GM12878 (cell line): Measurements from ENCODE around the gene GPR39. TPM values are rescaled to one million over a fixed set of nuclear protein-coding genes. Genes with fewer than 3 reads are reported as not detected.

Experiments used
- ATAC-seq: fragments of 200-7000 bp; cut with Tn5 transposase; 3 replicates; pipeline ENCODE4 v1.9.1; 2020; ENCODE audit warnings: mild to moderate bottlenecking, moderate library complexity
- BruUV-seq: library from RNA; stranded (reverse); fragments of 400-500 nt; replicated peaks from 2 replicates; lab custom pipeline; 2021; lab: Mats Ljungman, UMichigan
- CTCF ChIA-PET: fragments of 300-600 bp; sonication (Branson Sonifier 250); formaldehyde crosslinking; extraction: SDS; loops from one replicate; lab custom pipeline; 2021; ENCODE audit warnings: inconsistent platforms; lab: Yijun Ruan, JAX
- POLR2A ChIA-PET: fragments of 350-600 bp; formaldehyde crosslinking; extraction: SDS; loops from one replicate; lab custom pipeline; 2021; ENCODE audit warnings: inconsistent platforms; lab: Charles Lee
- RAD21 ChIA-PET: fragments of 300-600 bp; sonication (Branson Sonifier 250); formaldehyde crosslinking; loops from one replicate; lab custom pipeline; 2023; ENCODE audit warnings: antibody characterized with exemption; ENCODE audit not compliant: unreplicated experiment; lab: Charles Lee
- SMC1A ChIA-PET: fragments of 300-600 bp; sonication (Branson Sonifier 250); formaldehyde crosslinking; loops from one replicate; lab custom pipeline; 2023; ENCODE audit not compliant: unreplicated experiment, uncharacterized antibody; lab: Charles Lee
- DNase-seq: peaks from one replicate; pipeline ENCODE4 v3.0.0-alpha.2; 2011; ENCODE audit warnings: low read depth, low spot score
- FAIRE-seq: peaks from 3 replicates; lab custom pipeline; 2011; peaks lifted over from hg19 to GRCh38; lab: Jason Lieb, UNC
- H2AFZ ChIP-seq: 2 replicates; pipeline ENCODE4 v1.6.0; 2011; ENCODE audit warnings: low read depth, low read length, control low read depth; ENCODE audit not compliant: control insufficient read depth
- H3K27ac ChIP-seq: 2 replicates; pipeline ENCODE4 v1.5.1; 2011; ENCODE audit warnings: control low read depth; ENCODE audit not compliant: control insufficient read depth, insufficient read depth
- H3K27me3 ChIP-seq, 2 experiments: replicated peaks in 1 of 2; 2 replicates each; pipeline versions ENCODE4 v1.6.0 to v1.6.1; 2011; ENCODE audit warnings: low read length in 1 of 2; ENCODE audit not compliant: control insufficient read depth in 2 of 2, insufficient read depth in 2 of 2
- H3K36me3 ChIP-seq, 2 experiments: 2 replicates each; pipeline ENCODE4 v1.5.1; 2011; ENCODE audit warnings: low read length in 1 of 2; ENCODE audit not compliant: control insufficient read depth in 2 of 2, insufficient read depth in 2 of 2
- H3K4me1 ChIP-seq: 2 replicates; pipeline ENCODE4 v1.6.1; 2011; ENCODE audit warnings: mild to moderate bottlenecking, low read length, moderate library complexity, mixed read lengths; ENCODE audit not compliant: control insufficient read depth, insufficient read depth
- H3K4me2 ChIP-seq: 2 replicates; pipeline ENCODE4 v1.6.0; 2011; ENCODE audit warnings: control low read depth; ENCODE audit not compliant: control insufficient read depth, insufficient read depth
- H3K4me3 ChIP-seq: fragments of 200-600 bp; sonication (generic); 2 replicates; pipeline ENCODE4 v1.5.1; 2016
- H3K79me2 ChIP-seq: 2 replicates; pipeline ENCODE4 v1.6.0; 2011; ENCODE audit warnings: low read length; ENCODE audit not compliant: control insufficient read depth, insufficient read depth
- H3K9ac ChIP-seq: 2 replicates; pipeline ENCODE4 v1.8.0; 2011; ENCODE audit warnings: low read length, control low read depth, mixed read lengths; ENCODE audit not compliant: control insufficient read depth, insufficient read depth
- H3K9me3 ChIP-seq: replicated peaks from 3 replicates; pipeline ENCODE4 v1.5.1; 2011; ENCODE audit warnings: mild to moderate bottlenecking, low read length; ENCODE audit not compliant: control insufficient read depth, insufficient read depth
- H4K20me1 ChIP-seq: 2 replicates; pipeline ENCODE4 v1.6.0; 2011; ENCODE audit not compliant: control insufficient read depth, insufficient read depth
- ATF7 ChIP-seq: fragments of 450-650 bp; IDR thresholded peaks from 2 replicates; pipeline ENCODE4 v1.6.1; 2016; ENCODE audit warnings: low read depth, mild to moderate bottlenecking
- BRCA1 ChIP-seq: IDR thresholded peaks from 2 replicates; pipeline ENCODE4 v1.6.1; 2011; ENCODE audit warnings: low read depth, low read length, improper control_type of control experiment
- CEBPZ ChIP-seq: fragments of 150-350 bp; IDR thresholded peaks from 2 replicates; pipeline ENCODE4 v1.6.1; 2016; ENCODE audit warnings: low read depth, low read length
- HCFC1 ChIP-seq: fragments of 150-350 bp; IDR thresholded peaks from 2 replicates; pipeline ENCODE4 v1.6.1; 2014; ENCODE audit warnings: low read length
- HDAC2 ChIP-seq: fragments of 200-600 bp; sonication (generic); IDR thresholded peaks from 2 replicates; pipeline ENCODE4 v1.6.1; 2017
- IKZF1 ChIP-seq: fragments of 450-650 bp; conservative IDR thresholded peaks from 2 replicates; pipeline ENCODE4 v1.6.1; 2017; ENCODE audit warnings: antibody characterized with exemption, mild to moderate bottlenecking
- NFYB ChIP-seq: IDR thresholded peaks from 2 replicates; pipeline ENCODE4 v1.6.1; 2011; ENCODE audit warnings: low read depth, mild to moderate bottlenecking, low read length, improper control_type of control experiment, moderate library complexity; ENCODE audit not compliant: insufficient read depth
- NR2C1 ChIP-seq: fragments of 450-650 bp; IDR thresholded peaks from 2 replicates; pipeline ENCODE4 v1.6.1; 2017; ENCODE audit warnings: antibody characterized with exemption, mild to moderate bottlenecking, moderate library complexity
- PAX8 ChIP-seq: fragments of 450-650 bp; IDR thresholded peaks from 2 replicates; pipeline ENCODE4 v1.6.1; 2017; ENCODE audit warnings: mild to moderate bottlenecking, moderate library complexity
- POLR2AphosphoS5 ChIP-seq: IDR thresholded peaks from 2 replicates; pipeline ENCODE4 v1.6.1; 2011; ENCODE audit warnings: mild to moderate bottlenecking, low read length, inconsistent platforms
- SPI1 ChIP-seq: IDR thresholded peaks from 2 replicates; pipeline ENCODE4 v1.6.1; 2011; ENCODE audit warnings: low read depth, mild to moderate bottlenecking, low read length, moderate library complexity, borderline replicate concordance; ENCODE audit not compliant: insufficient read depth
- SUPT20H ChIP-seq: IDR thresholded peaks from 2 replicates; pipeline ENCODE4 v1.6.1; 2011; ENCODE audit warnings: low read depth, mild to moderate bottlenecking, low read length, moderate library complexity, borderline replicate concordance; ENCODE audit not compliant: control insufficient read depth
- TCF12 ChIP-seq: IDR thresholded peaks from 2 replicates; pipeline ENCODE4 v1.6.1; 2011; ENCODE audit warnings: low read depth, mild to moderate bottlenecking, low read length
- ZNF207 ChIP-seq: fragments of 450-650 bp; IDR thresholded peaks from 2 replicates; pipeline ENCODE4 v1.6.1; 2014; ENCODE audit warnings: antibody characterized with exemption, mild to moderate bottlenecking, borderline replicate concordance
- WGBS: methylation state at CpG from one replicate; pipeline ENCODE4 v1.1.6; 2016; ENCODE audit warnings: low lambda C conversion rate; ENCODE audit not compliant: insufficient replicate concordance, insufficient coverage; ENCODE audit errors: missing lambda C conversion rate; 5-methylcytosine and 5-hydroxymethylcytosine counted together
- in situ Hi-C: fragments of 300-500 bp; cut with MboI; formaldehyde crosslinking; loops from 9 replicates; pipeline ENCODE4 v1.14.3; 2018; ENCODE audit warnings: mixed read lengths
- intact Hi-C: fragments of 100-400 bp; cut with micrococcal nuclease; formaldehyde crosslinking; loops from one replicate; pipeline ENCODE4 v1.14.2; 2022; ENCODE audit not compliant: unreplicated experiment
- polyA plus RNA-seq, 11 experiments: library from polyadenylated mRNA; depleted of rRNA in 4 of 11; unstranded in 6 of 11; stranded (reverse) in 5 of 11; fragments of >200 nt; fragmentation: Nextera tagmentation in 4 of 11; fragmentation: Illumina TruSeq in 1 of 11; extraction: Ambion mirVana in 4 of 11; extraction: Trizol in 1 of 11; gene quantifications; 1 replicate in 1 of 11; 2 replicates in 10 of 11; pipeline versions ENCODE4 v1.2.1 to v1.2.3, GENCODE V29; 2011 to 2016; ENCODE audit warnings: inconsistent platforms in 2 of 11, missing spikeins in 2 of 11, low read depth in 1 of 11
- total RNA-seq, 4 experiments: library from RNA; depleted of rRNA in 3 of 4; stranded (reverse); fragments of >200 nt in 3 of 4; fragmentation: Illumina TruSeq in 1 of 4; extraction: Trizol in 1 of 4; gene quantifications; 2 replicates each; pipeline versions ENCODE4 v1.2.1 to v1.2.3, GENCODE V29; 2013 to 2021

GPR39 gene
- total and polyA plus RNA-seq, 10 of the 15 experiments (the other 5 are each of a cell fraction or from before 2014, with no cell fraction given): 0.05 to 0.23 TPM; not detected in 8

DNA sequence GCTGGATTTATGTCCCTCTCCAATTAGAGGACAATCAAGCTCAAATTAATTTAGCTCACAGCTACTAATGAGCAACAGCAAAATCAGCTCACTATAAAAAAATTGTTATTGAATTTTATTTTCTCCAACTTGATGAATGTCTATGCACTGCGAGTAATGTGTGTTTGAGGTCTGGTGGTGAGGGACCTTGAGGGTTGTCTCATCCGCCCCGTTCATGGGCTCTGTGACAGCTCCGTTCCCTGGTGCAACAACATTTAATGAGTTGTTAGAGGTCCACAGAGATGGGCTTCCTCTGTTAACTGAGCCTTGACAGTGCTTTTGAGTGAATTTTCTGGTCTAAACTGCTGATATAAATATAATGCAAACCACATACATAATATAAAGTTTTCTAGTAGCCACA is 101.7 kb downstream of the GPR39 start:
- in situ Hi-C loops: no loop called here
- CTCF ChIA-PET: no interaction called here

DNA sequence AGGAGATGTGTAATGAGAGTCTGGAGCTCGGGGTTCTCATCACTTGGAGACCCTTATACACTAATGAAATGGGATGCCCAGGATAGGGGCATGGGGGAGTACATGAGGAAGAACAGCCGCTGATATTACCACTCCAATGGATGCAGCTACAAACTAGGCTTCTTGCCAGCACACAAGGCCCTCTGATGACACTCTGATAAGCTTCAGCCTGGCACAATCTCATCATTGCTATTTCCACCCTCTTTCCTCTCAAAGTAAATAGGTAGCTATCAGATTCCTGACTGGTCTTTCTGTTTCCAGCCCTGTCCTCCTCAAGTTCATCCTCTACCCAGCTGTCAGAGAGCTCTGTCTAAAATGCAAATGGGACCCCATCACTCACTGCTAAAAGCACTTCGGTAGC is 103.0 kb downstream of the GPR39 start:
- WGBS: 0% methylated on average over 3 of the region's 3 CpGs
- intact Hi-C loops: no loop called here
- FAIRE-seq (no peak), ATAC-seq (no peak), DNase-seq (no peak)
- ChIA-PET RAD21 (no interaction called here), SMC1A (no interaction called here), CTCF (no interaction called here), POLR2A (no interaction called here)
- H3K4me1 ChIP-seq: no peaks in the 10 kb centered on the region
- no TSS peak for BruUV-seq
- no peaks in the 10 kb centered on the region for H3K27me3 ChIP-seq
- TF ChIP-seq CEBPZ (no peak), ZNF207 (no peak), NFYB (no peak), HDAC2 (no peak)
- no peaks in the 10 kb centered on the region for H3K36me3 ChIP-seq
- H3K4me2 ChIP-seq: no peak overlapping the region
- H2AFZ ChIP-seq: no peak overlapping the region
- H4K20me1 ChIP-seq: no peaks in the 10 kb centered on the region
- in situ Hi-C loops: no loop called here
- H3K27ac ChIP-seq: no peak overlapping the region
- no peak overlapping the region for H3K9ac ChIP-seq
- no peak overlapping the region for H3K4me3 ChIP-seq
- no peaks in the 10 kb centered on the region for H3K9me3 ChIP-seq
- H3K79me2 ChIP-seq: no peaks in the 10 kb centered on the region

More for the DNA sequence above, 101.7 kb downstream of the GPR39 start:
- ChIA-PET SMC1A (interaction anchor here (0.6 kb wide), 1 partner anchor 104 kb away, joined by 3 read pairs; no protein-coding TSS in a partner anchor), POLR2A (no interaction called here), RAD21 (no interaction called here)
- H3K27ac ChIP-seq: no peak overlapping the region
- H3K79me2 ChIP-seq: no peaks in the 10 kb centered on the region
- no peak overlapping the region for H3K4me3 ChIP-seq
- H3K4me2 ChIP-seq: no peak overlapping the region
- no peaks in the 10 kb centered on the region for H4K20me1 ChIP-seq
- no peak for FAIRE-seq
- H3K9ac ChIP-seq: no peak overlapping the region
- H3K9me3 ChIP-seq: no peaks in the 10 kb centered on the region
- H2AFZ ChIP-seq: no peak overlapping the region
- no peak for DNase-seq
- no peak for TF ChIP-seq TCF12
- no peak for TF ChIP-seq SPI1
- TF ChIP-seq BRCA1: no peak
- no peak for TF ChIP-seq POLR2AphosphoS5
- no peak for TF ChIP-seq SUPT20H
- TF ChIP-seq HDAC2: no peak
- TF ChIP-seq PAX8: no peak
- no peak for TF ChIP-seq IKZF1
- TF ChIP-seq ATF7: no peak
- TF ChIP-seq HCFC1: no peak
- TF ChIP-seq NR2C1: no peak
- no TSS peak for BruUV-seq
- ATAC-seq: no peak
- H3K27me3 ChIP-seq: no peaks in the 10 kb centered on the region
- H3K4me1 ChIP-seq: no peaks in the 10 kb centered on the region
- intact Hi-C loops: no loop called here
- H3K36me3 ChIP-seq: no peaks in the 10 kb centered on the region
- 37% methylated on average over 4 of the region's 4 CpGs for WGBS
